Activated T-helper 1 cell treated with Interleukin-2 at 50 U/mL for 16 hours (primary cell): ENCODE data around the gene FAM228A.

ENCODE experiments used
- DNase-seq: peaks from one replicate; pipeline ENCODE4 v3.0.0-alpha.2; 2020; ENCODE audit warnings: low read depth

The FAM228A gene

DNA sequence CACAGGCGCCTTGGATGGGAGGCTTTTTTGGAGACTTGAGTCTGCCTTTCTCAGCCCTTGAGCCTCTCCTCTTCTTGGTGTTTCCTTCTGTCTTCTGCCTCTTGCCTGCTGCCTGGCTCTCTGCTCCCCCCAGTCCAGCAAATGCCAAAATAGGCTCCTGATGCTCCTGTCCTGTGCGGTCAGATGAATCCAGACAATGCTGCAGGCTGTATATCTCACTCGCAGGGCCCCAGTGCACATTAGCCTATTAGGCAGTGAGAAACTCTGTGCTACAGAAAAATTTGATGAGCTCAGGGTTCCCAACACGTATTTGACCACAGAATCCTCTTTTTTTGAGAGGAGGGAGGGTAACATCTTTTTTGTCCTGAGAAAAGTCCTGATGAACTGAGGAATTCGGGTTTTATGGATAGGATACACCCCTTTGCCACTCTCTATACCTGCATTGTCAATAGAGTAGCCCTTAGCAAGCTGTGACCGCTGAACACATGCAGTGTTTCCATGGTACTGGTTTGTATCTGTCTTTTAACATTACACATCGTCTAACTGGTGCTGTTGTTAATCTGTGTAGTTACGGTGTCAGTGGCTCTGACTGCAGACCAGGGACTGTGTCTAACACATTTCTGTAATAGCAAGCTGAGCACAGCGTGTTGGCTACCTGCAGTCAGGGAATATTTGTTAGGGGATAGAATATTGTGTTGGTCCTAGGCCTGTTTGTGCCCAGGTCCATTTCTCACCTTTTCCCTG, 50.8 kb downstream of the FAM228A start:
- no peak for DNase-seq

DNA sequence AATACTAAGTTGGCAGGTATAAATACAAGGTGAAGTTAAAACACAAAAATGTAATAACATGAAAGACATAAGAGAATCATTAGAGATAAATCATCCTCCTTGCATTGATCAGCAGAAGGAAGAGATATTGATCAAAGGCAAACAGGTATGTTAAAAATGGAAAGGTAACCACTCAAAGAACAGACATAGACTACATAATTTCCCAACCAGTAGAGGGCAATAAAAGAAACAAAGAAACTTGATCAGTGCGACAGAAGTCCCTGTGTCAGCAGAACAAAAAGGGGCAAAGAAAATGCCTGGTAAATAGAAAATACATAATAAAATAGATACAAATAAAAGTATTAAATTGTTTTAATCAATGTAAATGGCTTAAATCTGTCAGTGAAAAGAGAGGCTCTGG, 53.6 kb downstream of the FAM228A start:
- DNase-seq = no peak

DNA sequence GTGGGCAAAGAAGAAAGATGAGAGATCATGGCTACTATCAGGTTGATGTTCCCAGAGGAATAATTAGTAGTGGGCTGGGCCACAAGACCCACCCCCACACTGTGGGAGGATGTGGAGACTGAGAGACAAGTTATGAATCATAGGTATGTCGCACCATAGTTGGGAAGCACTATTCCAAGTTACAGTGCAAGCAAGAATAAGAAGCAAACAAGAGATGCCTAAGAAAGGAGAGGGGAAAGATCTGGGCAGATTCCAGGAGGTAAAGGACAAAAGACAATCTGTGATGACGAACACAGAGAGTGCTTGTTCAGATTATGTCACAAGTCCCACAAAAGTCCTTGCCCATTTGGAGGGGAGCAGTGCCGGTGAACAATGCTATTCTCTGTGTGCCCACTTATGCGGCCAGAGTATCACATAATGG, 56.6 kb downstream of the FAM228A start:
- DNase-seq = no peak

DNA sequence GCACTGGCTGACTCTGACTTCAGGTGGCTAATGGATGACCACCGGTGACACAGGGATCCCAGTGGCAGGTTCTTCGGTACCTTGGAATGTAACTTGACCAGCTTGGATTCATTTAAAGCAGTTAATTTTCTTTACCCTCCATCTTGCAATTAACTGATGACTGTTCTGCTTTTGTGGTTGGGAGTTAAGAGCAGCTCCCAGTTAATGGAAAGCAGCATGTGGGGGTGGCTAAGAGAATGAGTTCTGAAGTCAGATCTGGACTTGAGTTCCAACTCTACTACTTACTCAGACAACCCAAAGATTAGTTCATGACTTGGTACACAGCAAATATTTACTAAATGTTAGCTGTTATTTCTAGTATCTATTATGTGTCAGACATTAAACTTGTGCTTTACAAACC, 58.5 kb downstream of the FAM228A start:
- DNase-seq = no peak

DNA sequence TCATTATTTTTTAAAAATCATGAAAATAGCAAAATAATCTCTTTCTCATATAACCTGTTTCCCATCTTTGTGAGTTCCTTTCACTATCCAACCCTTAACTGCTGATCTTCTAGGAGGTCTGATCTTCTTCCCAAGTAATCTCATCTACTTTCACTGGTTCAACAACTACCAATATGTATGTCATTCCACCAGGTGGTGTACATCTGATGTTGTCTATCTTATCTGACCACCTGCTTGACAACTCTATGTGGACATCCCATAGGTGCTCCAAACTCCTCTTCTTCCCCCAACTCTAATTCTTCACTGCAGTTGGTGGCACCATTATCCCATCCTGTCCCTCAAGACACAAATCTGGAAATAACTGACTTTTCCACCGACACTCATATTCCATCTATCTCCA, 62.5 kb downstream of the FAM228A start:
- DNase-seq = no peak

DNA sequence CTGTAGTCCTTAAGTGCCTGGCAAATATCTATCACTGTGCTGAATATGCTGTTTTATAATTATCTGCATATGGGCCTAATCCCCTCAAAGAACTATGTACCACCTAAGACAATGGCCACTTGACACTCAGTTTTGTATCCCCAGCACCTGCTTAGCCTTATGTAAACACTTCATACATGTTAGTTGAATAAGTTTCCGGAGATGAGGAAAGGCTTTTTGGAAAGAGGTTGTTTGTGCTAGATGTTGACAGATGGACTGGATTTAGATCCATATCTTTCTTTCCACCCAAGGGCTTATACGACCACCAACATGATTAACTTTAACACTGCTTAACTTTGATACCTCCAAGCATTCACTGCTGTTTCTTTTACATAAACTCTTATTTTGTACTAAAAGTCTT, 63.3 kb downstream of the FAM228A start:
- no peak for DNase-seq

DNA sequence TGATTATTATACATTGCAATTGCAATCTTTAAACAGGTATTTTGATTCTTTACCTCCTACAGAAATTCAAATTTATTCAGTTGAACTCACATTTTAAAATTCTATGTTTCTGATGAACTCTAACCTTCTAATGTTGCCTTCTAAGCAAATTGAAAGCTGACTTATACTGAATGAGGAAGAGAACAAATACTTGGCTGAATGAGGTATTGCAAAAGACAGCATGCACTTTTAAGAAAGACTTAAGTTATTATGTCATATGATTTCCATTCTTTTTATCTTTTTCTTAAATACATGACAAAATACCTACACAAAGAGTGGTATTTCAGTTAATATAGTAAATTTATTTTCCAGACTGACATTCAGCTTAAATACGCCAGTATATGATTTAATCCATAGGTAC, 64.7 kb downstream of the FAM228A start:
- DNase-seq = no peak
